C4-2B (cell line): ENCODE measurements around the gene SRRD.

ENCODE experiments used
- CTCF ChIP-seq: fragments of 450-650 bp; conservative IDR thresholded peaks from 2 replicates; pipeline ENCODE4 v1.5.1; 2017; ENCODE audit warnings: mild to moderate bottlenecking
- ZFX ChIP-seq: fragments of 450-650 bp; IDR thresholded peaks from 2 replicates; pipeline ENCODE4 v1.6.1; 2017

- TF ChIP-seq CTCF (no peak), ZFX (no peak)
Observed at GRCh38 chr22:26517429-26517828, 33.8 kb downstream of the SRRD start.
